GM12873 (cell line): ENCODE results near the gene ERBIN.

Source experiments
- CTCF ChIP-seq: IDR thresholded peaks from 2 replicates; pipeline ENCODE4 v1.5.1; 2012; ENCODE audit warnings: low read depth, mild to moderate bottlenecking, moderate library complexity, low read length, control low read depth; ENCODE audit not compliant: insufficient read depth; ENCODE audit errors: missing control alignments

The ERBIN gene

GRCh38 chr5:65924366-65925043 lies 1.9 kb upstream of the ERBIN start:
- TF ChIP-seq CTCF: no peak

DNA sequence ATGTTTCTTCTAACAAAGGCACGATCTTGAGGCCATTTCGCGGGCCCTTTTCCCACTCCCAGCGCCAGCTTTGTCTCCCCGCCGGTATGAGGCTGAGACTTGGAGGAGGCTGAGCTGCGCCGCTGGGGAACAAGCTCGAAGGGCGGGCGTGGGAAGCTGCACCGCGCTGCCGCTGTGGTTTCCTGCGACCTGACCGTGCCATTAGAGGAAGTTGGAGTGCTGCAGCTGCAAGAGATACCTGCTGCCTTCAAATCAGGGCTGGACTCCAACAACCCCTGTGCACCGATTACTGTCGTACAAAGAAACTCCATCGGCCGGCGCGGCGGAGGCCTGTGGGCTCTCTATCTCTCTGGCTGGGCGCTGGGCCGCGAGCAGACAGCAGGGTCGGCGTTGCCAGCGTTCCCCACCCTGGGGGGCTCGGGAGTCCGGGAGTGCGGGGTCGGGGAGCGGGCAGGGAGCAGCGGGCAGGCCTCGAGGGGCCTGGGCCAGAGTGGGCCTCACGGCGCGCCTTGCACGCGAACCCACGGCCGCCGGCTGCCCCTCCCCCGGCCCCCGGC lies 1.3 kb upstream of the ERBIN start:
- TF ChIP-seq CTCF: no peak

- peak; percentile 51 for TF ChIP-seq CTCF
These were observed 637 bp upstream of the ERBIN start for GRCh38 chr5:65925601-65926275.

- TF ChIP-seq CTCF: no peak
These were observed 518 bp downstream of the ERBIN start for GRCh38 chr5:65926893-65927292.

DNA sequence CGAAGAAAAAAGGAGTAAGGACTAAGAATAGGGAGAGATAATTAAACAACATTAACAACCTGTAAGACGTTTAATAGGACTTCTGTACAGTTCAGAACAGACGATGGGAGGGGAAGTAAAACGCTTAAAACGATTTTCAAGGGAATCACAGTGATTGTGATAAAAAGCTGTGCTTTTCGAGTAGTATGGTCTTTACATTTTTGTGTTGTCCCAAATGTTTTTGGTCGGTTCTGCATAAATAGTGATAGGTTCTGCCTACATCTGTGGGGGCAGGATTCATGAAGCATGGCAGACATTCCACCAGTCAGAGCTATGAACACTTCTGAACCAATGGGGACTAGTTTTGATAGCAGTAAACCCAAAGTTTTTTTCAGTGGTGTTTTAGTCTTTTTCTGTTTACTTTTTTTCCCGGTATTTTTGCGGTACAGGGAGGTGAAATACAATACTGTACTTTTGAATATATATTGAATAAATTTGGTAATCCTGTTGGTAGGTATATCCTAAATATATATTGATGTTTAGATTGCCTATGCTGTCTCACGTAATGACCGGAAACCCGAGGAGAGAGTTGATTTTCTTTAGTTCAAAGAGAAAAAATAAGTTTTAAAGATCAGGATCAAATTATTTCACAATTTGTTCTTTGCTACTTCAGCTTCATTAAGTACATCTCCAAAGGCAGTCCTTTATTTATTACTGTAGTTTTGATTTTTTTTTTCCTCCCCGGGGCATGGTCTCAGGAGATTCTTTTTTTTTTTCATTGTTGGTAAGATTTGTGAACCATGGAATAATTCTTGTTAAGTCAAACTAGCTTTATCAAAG lies 1.3 kb downstream of the ERBIN start:
- TF ChIP-seq CTCF: no peak

DNA sequence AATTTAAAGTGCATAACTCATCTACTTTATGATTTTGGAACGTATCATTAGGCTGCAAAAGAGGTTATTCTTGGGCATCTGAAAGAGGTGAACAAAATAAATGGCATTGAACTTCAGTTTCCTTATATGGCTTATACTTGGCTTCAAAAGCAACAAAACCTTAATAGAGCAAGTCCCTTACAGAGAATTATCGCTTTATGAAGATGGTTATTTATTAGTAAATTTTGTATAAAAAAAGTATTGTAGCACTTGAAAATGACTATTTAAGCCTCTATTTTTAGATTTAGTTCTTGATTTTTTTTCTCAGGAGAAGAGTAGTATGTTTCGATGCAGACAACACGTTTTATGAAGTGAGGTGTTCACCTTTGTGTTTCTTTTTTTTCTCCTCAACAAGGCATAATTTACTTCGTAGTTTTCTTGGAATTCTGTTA lies 2.0 kb downstream of the ERBIN start:
- TF ChIP-seq CTCF: no peak

DNA sequence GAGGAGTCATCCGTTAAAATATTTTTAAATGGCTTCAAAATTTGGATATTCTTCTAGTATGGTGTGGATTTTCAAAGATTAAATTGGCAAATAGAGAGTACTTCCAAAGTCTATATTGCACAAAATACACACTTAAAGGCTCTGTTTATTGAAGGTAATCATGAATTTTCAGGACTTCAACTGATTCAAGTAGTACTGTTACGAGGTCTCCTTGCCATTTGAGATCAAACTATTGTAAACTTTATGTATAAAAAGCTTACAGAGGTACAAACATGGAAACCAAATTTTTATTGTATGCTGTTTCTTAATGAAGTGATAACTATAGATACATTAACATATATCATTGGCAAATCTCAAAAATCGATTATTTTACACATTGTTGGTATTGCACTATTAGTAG lies 2.5 kb downstream of the ERBIN start:
- no peak for TF ChIP-seq CTCF
